Mononuclear cell (primary cell): ENCODE measurements around the gene GOLGA6D. TPM values are rescaled to one million over a fixed set of nuclear protein-coding genes. Genes with fewer than 3 reads are reported as not detected.
A peak's percentile ranks its signal among the peaks of the same experiment; 100 is the strongest.
"Not testable (repeated sequence)": the region's sequence is repeated elsewhere in the genome, so short reads cannot be mapped to it uniquely, and the experiment has no call there.

Experiments
- H3K27me3 ChIP-seq: 2 replicates; pipeline ENCODE4 v1.6.0; 2011; ENCODE audit warnings: low read length, control low read depth; ENCODE audit not compliant: insufficient read depth
- H3K4me1 ChIP-seq: 2 replicates; pipeline ENCODE4 v1.5.1; 2011; ENCODE audit warnings: mild to moderate bottlenecking, low read length, control low read depth; ENCODE audit not compliant: insufficient read depth
- H3K4me3 ChIP-seq: 2 replicates; pipeline ENCODE4 v1.5.1; 2011; ENCODE audit warnings: mild to moderate bottlenecking, low read length, moderate library complexity
- H3K9me3 ChIP-seq: 2 replicates; pipeline ENCODE4 v1.5.1; 2011; ENCODE audit warnings: low read depth, mild to moderate bottlenecking, control low read depth, low read length
- total RNA-seq: library from RNA; depleted of rRNA; stranded (reverse); fragments of >200 nt; gene quantifications from one replicate; pipeline ENCODE4 v1.2.3, GENCODE V29; 2012

Gene GOLGA6D
- total RNA-seq, 1 donor = not detected

DNA sequence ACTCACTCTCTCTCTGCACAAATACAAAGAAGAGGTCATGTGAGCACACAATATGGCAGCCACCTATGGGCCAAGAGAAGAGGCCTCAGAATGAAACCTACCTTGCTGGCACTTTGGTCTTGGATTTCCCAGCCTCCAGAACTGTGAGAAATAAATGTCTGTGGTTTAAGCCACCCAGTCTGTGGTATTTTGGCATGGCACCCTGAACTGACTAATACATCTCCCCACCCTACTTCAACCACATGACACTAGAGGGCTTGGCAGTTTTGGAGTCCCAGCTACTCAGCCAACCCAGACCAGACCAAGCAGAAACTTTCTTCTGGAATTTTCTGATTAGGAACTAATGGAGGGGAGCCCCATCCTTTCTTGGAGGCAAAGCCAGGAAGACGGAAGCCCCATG lies 29.9 kb downstream of the GOLGA6D start:
- not testable (repeated sequence) for H3K9me3 ChIP-seq, H3K27me3 ChIP-seq, H3K4me1 ChIP-seq, H3K4me3 ChIP-seq

DNA sequence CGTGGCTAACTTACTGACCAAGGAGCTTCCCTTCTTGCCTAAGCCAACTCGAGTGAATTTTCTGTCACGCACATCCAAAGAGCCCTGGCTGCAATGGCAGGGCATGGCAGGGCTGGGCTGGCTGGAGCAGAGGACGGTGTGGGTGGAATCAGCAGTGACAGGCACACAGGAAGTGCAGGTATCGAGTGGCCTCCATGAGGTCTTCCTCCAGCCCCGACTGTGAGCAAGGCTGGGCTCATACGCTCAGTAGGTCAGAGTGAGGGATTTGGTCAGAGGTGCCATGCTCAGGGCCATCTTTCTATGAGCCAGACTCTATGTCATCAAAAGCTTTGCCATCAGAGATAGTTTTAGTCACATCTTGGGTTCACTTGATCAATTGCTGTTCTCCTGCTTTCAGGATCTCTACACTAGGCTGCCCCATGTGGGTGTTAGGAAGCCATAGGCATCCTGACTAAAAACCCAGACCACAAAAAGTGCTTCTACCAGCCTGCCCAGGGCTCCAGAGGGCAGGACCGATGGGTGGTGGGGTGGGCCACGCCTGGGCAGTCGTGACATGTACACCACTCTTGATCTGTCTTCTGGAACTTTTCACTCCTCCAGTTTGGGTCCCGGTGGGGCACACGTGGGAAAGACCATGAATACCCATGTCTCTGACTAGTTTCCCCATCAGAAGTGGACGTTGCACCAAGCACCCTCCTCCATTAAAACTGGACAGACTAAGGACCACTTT lies 30.6 kb downstream of the GOLGA6D start:
- H3K4me3 ChIP-seq = no peak overlapping the region
- no peaks in the 10 kb centered on the region for H3K27me3 ChIP-seq
- H3K4me1 ChIP-seq = no peaks in the 10 kb centered on the region
- H3K9me3 ChIP-seq = no peaks in the 10 kb centered on the region

DNA sequence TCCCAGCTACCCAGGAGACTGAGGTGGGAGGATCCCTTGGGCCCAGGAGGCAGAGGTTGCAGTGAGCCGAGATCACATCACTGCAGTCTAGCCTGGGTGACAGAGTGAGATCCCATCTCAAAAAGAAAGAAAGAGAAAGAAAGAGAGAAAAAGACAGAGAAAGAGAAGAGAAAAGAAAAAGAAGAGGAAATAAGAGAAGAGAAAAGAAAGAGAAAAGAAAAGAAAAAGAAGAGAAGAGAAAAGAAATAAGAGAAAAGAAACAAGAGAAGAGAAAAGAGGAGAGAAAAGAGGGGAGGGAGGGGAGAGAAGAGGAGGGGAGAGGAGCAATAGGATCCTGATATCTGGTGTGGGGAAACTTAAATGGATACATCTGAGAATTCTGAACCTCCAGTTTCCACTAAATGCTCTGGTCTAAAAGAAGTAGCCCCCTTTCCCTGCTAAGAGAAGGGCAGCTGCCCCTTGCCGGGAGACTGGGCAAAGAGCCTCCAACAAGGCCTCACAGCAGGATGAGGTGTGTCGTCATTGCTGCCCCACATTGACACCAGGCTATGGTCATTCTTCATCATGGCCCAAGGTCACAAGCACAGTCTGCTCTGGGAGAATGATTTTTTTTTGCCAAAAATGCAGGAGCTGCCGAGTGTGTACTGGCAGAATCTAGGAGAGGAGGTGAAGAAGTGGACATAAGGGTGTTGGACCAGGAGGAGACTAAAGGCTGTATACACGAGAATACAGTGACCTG lies 32.1 kb downstream of the GOLGA6D start:
- H3K4me3 ChIP-seq = no peak overlapping the region
- no peaks in the 10 kb centered on the region for H3K27me3 ChIP-seq
- H3K4me1 ChIP-seq = no peaks in the 10 kb centered on the region
- H3K9me3 ChIP-seq = no peaks in the 10 kb centered on the region

DNA sequence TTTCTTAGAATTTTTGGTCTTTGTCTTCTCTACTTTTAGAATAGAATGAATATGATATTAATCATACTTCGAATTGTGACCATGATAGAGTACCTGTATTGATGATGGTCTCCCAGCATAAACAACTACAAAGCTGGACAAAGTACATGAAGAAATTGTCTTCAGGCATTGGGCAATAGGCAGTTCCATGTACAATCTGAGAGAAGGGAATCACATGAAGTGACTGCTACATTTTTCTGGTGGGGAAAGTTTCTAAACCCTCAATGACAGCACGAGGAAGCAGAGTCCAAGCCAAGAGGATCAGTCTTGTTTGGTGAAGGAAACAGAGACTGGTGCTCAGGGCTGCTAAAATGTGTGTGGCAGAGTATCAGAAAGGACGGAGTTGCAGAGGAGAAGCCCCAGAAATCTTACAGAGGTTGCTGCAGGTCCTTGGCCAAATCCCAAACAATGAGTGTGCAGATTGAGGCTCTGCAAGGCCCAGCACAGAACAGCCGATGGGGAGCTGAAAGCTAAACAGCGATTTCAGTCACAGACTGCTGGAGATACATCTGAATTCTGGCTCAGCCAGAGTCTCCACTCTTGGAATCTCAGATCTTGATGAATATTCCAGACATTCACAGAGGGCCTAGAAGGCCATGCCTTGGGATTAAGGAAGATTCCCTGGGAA lies 36.7 kb downstream of the GOLGA6D start:
- not testable (repeated sequence) for H3K4me3 ChIP-seq, H3K9me3 ChIP-seq, H3K4me1 ChIP-seq, H3K27me3 ChIP-seq

DNA sequence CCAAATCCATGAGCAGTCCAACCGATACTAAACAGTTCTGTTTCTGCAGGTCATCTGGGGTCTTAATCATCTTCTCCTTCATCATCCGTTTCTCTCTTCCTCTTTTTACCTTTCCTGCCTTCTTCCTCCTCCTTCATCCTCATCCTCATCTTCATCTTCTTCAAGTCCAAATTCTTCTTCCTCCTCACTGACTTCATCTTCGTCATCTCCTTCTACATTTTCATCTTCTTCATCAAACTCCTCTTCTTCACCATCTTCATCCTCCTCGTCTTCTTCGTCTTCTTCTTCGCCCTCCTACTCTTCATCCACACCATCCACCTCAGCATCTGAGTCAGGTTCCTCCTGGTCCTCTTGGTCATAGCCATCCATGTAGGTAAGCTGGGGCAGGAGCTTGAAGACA lies 39.1 kb downstream of the GOLGA6D start:
- Histone ChIP-seq H3K9me3 (no peaks in the 10 kb centered on the region), H3K4me1 (no peaks in the 10 kb centered on the region), H3K27me3 (no peaks in the 10 kb centered on the region), H3K4me3 (no peak overlapping the region)

- no peaks in the 10 kb centered on the region for H3K27me3 ChIP-seq
- no peaks in the 10 kb centered on the region for H3K4me1 ChIP-seq
- no peak overlapping the region for H3K4me3 ChIP-seq
- no peaks in the 10 kb centered on the region for H3K9me3 ChIP-seq
Observed at GRCh38 chr15:75325922-75326321, 43.3 kb downstream of the GOLGA6D start.

GRCh38 chr15:75327005-75327404 lies 44.4 kb downstream of the GOLGA6D start:
- Histone ChIP-seq H3K4me3 (no peak overlapping the region), H3K4me1 (no peaks in the 10 kb centered on the region), H3K9me3 (no peaks in the 10 kb centered on the region), H3K27me3 (no peaks in the 10 kb centered on the region)

DNA sequence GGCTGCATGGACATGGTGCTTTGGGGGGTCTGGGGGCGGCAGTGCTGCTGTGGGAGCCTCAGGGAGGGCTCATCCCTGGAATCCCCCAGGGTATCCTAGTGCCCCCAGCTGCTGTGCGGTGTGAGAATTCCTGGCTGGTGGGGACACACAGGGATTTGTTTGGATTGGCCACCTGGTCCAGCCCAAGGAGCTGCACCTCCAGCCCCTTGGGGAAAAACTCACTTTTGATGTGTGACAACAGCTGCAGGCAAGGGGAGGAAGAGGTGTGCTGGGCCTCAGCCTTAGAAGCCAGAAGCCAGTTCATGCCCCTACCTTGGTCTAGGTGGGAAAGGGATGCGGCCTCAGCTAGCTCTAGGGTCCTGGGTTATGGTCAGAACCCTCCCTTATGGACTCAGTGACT lies 44.9 kb downstream of the GOLGA6D start:
- H3K4me1 ChIP-seq = no peaks in the 10 kb centered on the region
- H3K27me3 ChIP-seq = no peaks in the 10 kb centered on the region
- no peaks in the 10 kb centered on the region for H3K9me3 ChIP-seq
- no peak overlapping the region for H3K4me3 ChIP-seq

DNA sequence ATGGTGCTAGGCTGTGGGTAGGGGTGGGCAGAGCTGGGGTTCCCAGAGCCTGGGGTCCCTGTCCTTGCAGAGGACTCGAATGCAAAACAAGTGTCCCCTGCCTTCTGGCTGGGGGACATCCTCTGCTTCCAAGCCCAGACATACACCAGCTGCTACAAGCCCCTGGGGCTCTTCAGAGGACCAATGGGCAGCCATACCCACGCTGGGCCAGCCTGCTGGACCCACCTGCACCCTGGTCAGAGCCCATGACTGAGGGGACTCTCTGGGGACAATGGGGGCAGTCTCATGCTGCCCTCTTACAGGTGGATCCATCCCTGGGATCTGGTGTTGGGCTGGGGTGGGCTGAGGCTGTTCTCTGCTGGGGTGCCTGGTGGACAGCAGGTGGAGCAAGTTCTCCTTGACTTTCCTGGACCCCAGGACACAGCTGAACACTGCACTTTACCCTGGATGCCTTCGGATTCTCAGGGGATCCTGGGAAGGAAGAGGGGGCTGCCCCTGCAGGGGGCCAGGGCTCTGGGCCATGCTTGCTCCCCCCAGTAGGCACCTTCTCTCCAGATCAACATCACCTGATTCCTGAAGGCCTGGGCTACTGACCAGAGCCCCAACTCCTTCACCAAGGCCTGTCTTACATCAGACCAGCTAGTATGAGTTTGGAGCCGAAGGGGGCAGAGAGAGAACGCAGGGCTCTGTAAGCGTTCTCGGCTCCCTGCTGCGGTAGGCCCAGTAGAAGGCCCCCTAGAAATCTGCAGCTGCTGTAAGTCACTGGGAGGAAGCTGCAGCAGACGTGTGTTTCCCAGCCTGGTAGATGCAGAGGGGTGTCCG lies 46.1 kb downstream of the GOLGA6D start:
- Histone ChIP-seq H3K9me3 (no peaks in the 10 kb centered on the region), H3K4me1 (no peaks in the 10 kb centered on the region), H3K27me3 (no peaks in the 10 kb centered on the region), H3K4me3 (no peak overlapping the region)

DNA sequence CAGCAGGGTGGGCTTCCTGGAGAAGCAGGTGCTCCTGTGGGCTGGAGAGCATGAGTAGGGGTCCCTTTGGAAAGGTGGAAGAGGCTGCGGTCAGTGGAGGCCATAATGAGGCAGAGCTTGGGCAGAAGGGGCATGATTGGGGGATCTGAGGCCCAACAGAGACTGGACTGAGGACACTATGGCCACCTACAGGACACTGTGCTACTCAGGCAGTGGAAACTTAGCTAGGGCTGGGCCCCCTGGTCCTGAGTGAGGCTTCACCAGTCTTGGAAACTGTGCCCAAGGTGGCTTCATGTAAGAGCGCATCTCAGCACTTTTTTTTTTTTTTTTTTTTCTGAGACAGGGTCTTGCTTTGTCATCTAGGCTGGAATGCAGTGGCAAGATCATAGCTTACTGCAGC lies 46.9 kb downstream of the GOLGA6D start:
- no peaks in the 10 kb centered on the region for H3K27me3 ChIP-seq
- no peaks in the 10 kb centered on the region for H3K4me1 ChIP-seq
- no peaks in the 10 kb centered on the region for H3K9me3 ChIP-seq
- H3K4me3 ChIP-seq = no peak overlapping the region

GRCh38 chr15:75332093-75332492 lies 49.5 kb downstream of the GOLGA6D start:
- not testable (repeated sequence) for H3K27me3 ChIP-seq, H3K4me3 ChIP-seq, H3K9me3 ChIP-seq
- peaks cover 18% of the 10 kb centered on the region for H3K4me1 ChIP-seq

GRCh38 chr15:75333654-75334419 lies 51.2 kb downstream of the GOLGA6D start:
- H3K4me3 ChIP-seq, H3K9me3 ChIP-seq, H3K27me3 ChIP-seq: not testable (repeated sequence)
- H3K4me1 ChIP-seq = peaks cover 18% of the 10 kb centered on the region

GRCh38 chr15:75335313-75335704 lies 52.7 kb downstream of the GOLGA6D start:
- Histone ChIP-seq H3K9me3 (no peaks in the 10 kb centered on the region), H3K4me3 (peak overlapping the region; percentile 62), H3K4me1 (peaks cover 18% of the 10 kb centered on the region), H3K27me3 (no peaks in the 10 kb centered on the region)

DNA sequence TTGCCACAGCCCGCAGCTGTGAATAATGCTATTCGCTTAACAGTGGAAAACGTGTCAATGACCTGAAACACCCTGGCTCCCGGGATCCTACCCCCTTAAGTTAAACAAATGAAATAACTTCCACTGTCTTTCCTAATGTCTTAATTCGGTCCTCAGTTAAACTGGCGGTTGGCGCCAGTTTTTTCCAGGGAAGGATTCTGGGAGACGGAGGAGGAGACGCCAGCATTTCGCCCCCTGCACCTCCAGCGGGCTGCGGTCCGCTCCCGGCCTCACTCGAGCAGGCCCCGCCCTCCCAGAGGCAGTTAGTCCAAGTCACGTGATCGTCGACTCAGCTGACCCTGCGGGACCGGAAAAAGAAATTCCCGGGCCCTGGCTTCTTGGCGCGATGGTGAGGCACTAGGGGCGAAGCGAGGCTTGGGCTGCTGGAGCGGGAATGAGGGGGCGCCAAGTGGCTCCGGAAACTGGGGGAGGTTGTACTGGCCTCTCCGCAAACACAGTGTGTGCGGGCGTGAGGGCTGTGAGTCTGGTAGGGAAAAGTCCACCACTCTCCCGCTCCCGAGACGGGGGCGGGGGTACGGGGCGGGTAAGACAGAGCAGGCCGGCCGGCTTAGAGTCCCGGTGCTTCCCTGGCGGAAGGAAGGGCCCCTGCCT lies 53.2 kb downstream of the GOLGA6D start, which contains the start of gene COMMD4:
TSS of gene COMMD4 (plus strand) at position 359 of the 651 bp plus-strand sequence. CDS start at position 386, 27 bp downstream.
- H3K4me1 ChIP-seq = peaks cover 18% of the 10 kb centered on the region
- H3K4me3 ChIP-seq = peak within 1 kb of the TSS; percentile 62
- H3K27me3 ChIP-seq = no peaks in the 10 kb centered on the region
- no peaks in the 10 kb centered on the region for H3K9me3 ChIP-seq
